ENCODE results near the gene FOXP2.

GRCh38 chr7:114365791-114366190 is 48.8 kb upstream of the FOXP2 start:
- TF ChIP-seq ZFP37 (tag by site-specific recombination; IDR thresholded peaks at IDR 0.05) (no peak), CTCF (tag by site-specific recombination; IDR thresholded peaks at IDR 0.05) (no peak), GLI4 (tag by site-specific recombination; IDR thresholded peaks at IDR 0.05) (no peak), REPIN1 (tag by site-specific recombination; IDR thresholded peaks at IDR 0.05; ENCODE audit: low read depth) (no peak), ZBTB49 (tag by site-specific recombination; IDR thresholded peaks at IDR 0.05; ENCODE audit: low read depth) (no peak), KLF16 (tag by site-specific recombination; IDR thresholded peaks at IDR 0.05) (no peak), ZNF223 (tag by site-specific recombination; IDR thresholded peaks at IDR 0.05) (no peak), YY1 (tag by site-specific recombination; IDR thresholded peaks at IDR 0.05) (no peak), ZNF529 (tag by site-specific recombination; IDR thresholded peaks at IDR 0.05; ENCODE audit: insufficient replicate concordance) (no peak), ZEB2 (tag by site-specific recombination; IDR thresholded peaks at IDR 0.05) (no peak), ZNF596 (tag by site-specific recombination; IDR thresholded peaks at IDR 0.05) (no peak), ZNF404 (tag by site-specific recombination; IDR thresholded peaks at IDR 0.05) (no peak), PRDM4 (tag by site-specific recombination; IDR thresholded peaks at IDR 0.05) (no peak)

Data from HEK293 (cell line).